GM12872 (cell line): ENCODE measurements around the gene SDK1.

Source experiments
- CTCF ChIP-seq: IDR thresholded peaks from 3 replicates; pipeline ENCODE4 v1.5.1; 2011; ENCODE audit warnings: low read depth, mild to moderate bottlenecking, low read length, moderate library complexity; ENCODE audit not compliant: insufficient read depth

Gene SDK1

DNA sequence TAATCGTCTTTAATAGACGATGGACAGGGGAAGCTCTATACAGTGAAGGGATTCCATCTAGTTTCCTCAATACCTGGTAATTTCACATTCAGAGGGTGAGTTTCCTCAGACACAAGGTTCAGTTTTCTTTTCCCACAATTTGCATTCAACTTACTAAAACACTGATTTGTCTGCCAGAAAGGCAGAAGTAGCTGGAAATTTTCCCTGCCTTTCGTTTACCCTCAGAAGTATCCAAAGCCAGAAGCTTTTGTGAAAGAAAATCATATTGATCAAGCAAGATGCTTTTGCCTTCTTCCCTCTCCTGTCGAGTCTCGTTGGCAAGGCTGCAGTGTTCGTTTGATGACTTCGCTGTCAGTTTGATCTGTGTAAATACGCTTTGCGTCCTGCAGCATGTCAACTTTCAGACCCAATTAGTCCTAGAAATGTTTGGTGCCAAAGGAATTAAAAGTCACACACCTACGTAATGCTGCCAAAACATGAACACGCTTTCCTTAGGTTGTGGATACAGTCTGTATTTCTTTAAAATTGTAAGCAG, 749.1 kb downstream of the SDK1 start:
- no peak for TF ChIP-seq CTCF

- no peak for TF ChIP-seq CTCF
Observed at GRCh38 chr7:4051696-4052095, 750.6 kb downstream of the SDK1 start.

DNA sequence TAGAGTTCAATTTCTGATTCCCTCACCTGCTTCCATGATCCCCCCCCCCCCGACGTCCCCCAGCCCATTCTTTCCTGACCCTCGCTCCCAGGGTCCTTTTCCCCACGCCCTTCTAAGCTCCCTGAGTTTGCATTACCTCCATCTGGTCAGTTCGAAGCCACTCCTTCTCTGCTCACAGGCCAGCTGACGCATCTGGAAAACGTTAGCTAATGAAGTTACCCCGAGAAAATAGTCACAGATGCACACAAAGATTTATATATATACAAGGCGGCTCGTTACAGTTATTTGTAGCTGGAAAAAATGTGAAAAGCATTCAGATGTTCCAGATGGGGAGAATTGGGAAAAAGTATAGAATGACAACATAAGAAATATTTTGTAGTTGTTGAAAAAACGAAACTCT, 751.1 kb downstream of the SDK1 start:
- TF ChIP-seq CTCF: no peak

- TF ChIP-seq CTCF: no peak
Observed at GRCh38 chr7:4054158-4054557, 753.1 kb downstream of the SDK1 start.

DNA sequence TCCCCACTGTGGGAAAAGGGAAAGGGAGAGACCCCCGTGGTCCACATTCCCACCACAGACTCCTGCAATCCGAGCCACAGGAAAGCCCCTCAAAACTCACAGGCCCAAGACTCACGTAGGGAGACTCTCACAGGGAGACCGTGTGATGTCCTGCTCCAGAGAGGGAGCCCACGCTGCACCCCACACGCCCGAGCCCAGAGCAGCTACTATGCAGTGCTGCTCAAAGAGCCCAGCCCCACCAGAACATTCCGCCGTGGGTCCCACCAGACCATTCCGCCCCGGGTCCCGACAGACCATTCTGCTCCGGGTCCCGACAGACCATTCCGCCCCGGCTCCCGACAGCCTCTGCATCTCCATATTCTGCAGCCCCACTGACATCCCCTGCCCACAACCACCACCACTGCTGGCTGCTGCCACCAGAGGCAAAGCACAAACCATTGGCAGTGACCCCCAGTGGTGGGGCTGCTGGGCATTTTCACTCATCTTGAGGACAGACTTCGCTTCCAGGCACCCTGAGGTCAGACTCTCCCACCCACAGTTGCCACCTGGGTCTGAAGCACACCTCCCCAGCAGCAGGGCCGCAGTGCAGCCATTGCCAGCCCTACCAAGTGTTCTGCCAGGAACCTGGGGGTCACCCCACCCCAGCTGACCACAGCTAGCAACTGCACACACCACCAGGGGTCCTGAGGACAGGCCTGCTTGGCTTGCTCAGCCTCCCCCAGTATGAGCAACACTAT, 755.7 kb downstream of the SDK1 start:
- no peak for TF ChIP-seq CTCF

DNA sequence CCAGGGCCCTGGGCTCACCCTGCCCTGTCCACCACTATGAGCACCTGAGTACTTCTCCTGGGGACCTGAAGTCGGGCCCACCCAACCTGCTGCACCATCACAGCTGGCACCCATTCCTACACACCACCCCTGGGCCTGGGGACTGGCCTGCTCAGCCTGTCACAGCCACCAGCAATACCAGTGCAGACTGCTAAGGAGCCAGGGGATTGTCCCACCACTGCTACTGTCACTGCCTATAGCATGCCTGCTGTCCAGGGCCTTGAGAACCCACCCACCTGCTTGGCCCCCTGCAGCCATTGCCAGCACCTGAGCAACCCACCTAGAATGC, 756.2 kb downstream of the SDK1 start:
- TF ChIP-seq CTCF: no peak

- no peak for TF ChIP-seq CTCF
Observed at GRCh38 chr7:4058158-4058557, 757.1 kb downstream of the SDK1 start.

DNA sequence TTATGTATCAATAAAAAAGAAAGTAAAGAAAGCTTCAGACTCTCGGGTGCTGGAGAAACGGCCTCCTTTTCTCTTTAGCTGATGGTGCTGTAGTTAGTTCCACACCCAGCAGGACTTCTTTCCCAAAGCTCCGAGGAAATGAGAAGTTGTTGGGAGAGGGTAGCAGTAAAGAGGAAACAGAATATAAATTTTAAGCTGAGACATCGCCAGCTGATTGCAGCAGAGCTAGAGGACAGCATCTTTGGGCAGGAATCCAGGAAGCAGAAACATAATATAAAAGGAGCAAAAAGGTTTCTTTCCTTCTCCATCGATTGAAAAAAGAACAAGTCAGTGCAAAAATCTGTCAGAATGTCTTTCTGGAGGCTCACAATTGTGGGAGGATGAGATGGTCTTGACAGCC, 764.1 kb downstream of the SDK1 start:
- no peak for TF ChIP-seq CTCF
